OCI-LY1 (cell line): ENCODE measurements around the gene FANCD2.

ENCODE experiments used
- H2AFZ ChIP-seq: fragments of 200-600 bp; sonication (generic), shearing (Covaris generic); 2 replicates; pipeline ENCODE4 v1.6.0; 2014; ENCODE audit warnings: antibody characterized with exemption, mild to moderate bottlenecking, low read length
- H3F3A ChIP-seq: fragments of 200-600 bp; sonication (generic), shearing (Covaris generic); 2 replicates; pipeline ENCODE4 v1.6.0; 2014; ENCODE audit warnings: mild to moderate bottlenecking, antibody characterized with exemption, low read length, moderate library complexity; ENCODE audit not compliant: insufficient read depth
- H3K27ac ChIP-seq: fragments of 200-600 bp; sonication (generic); 2 replicates; pipeline ENCODE4 v1.5.1; 2014; ENCODE audit warnings: low read length, mixed run types, mild to moderate bottlenecking, low read depth; ENCODE audit not compliant: poor library complexity, severe bottlenecking
- H3K27me3 ChIP-seq: fragments of 200-600 bp; sonication (generic); 2 replicates; pipeline ENCODE4 v1.6.0; 2014; ENCODE audit warnings: antibody characterized with exemption, mild to moderate bottlenecking, low read length, moderate library complexity; ENCODE audit not compliant: insufficient read depth
- H3K36me3 ChIP-seq: fragments of 200-600 bp; sonication (generic); 2 replicates; pipeline ENCODE4 v1.6.1; 2014; ENCODE audit warnings: mild to moderate bottlenecking, antibody characterized with exemption, low read length, moderate library complexity, mixed read lengths; ENCODE audit not compliant: insufficient read depth
- H3K4me1 ChIP-seq: fragments of 200-600 bp; sonication (generic); 2 replicates; pipeline ENCODE4 v1.5.1; 2014; ENCODE audit warnings: mild to moderate bottlenecking, low read length, moderate library complexity; ENCODE audit not compliant: insufficient read depth, severe bottlenecking
- H3K4me2 ChIP-seq: fragments of 200-600 bp; sonication (generic), shearing (Covaris generic); 2 replicates; pipeline ENCODE4 v1.6.1; 2014; ENCODE audit warnings: low read length
- H3K4me3 ChIP-seq: fragments of 200-600 bp; sonication (generic); 2 replicates; pipeline ENCODE4 v1.5.1; 2014; ENCODE audit warnings: low read length, low read depth, mild to moderate bottlenecking, mixed read lengths; ENCODE audit not compliant: poor library complexity, severe bottlenecking
- H3K79me2 ChIP-seq: fragments of 200-600 bp; shearing (Covaris generic); 2 replicates; pipeline ENCODE4 v1.6.1; 2016; ENCODE audit warnings: mixed run types, low read length, mixed read lengths; ENCODE audit not compliant: insufficient read depth
- H3K9ac ChIP-seq: fragments of 200-600 bp; sonication (generic), shearing (Covaris generic); 2 replicates; pipeline ENCODE4 v1.6.1; 2014; ENCODE audit warnings: mild to moderate bottlenecking, low read length, mixed read lengths
- H3K9me2 ChIP-seq: fragments of 200-600 bp; sonication (generic), shearing (Covaris generic); 2 replicates; pipeline ENCODE4 v1.6.1; 2014; ENCODE audit warnings: low read depth, mild to moderate bottlenecking, low read length, mixed read lengths
- H3K9me3 ChIP-seq: fragments of 200-600 bp; shearing (Covaris generic); 2 replicates; pipeline ENCODE4 v1.6.1; 2014; ENCODE audit warnings: low read length, mixed read lengths
- H4K20me1 ChIP-seq: fragments of 200-600 bp; sonication (generic), shearing (Covaris generic); 2 replicates; pipeline ENCODE4 v1.6.0; 2016; ENCODE audit warnings: mild to moderate bottlenecking, low read length; ENCODE audit not compliant: insufficient read depth
- CTCF ChIP-seq: fragments of 200-600 bp; sonication (generic), shearing (Covaris generic); IDR thresholded peaks from 2 replicates; pipeline ENCODE4 v1.5.1; 2017; ENCODE audit warnings: mild to moderate bottlenecking, antibody characterized with exemption, low read length, moderate library complexity, mixed read lengths
- EZH2 ChIP-seq: fragments of 200-600 bp; sonication (generic), shearing (Covaris generic); IDR thresholded peaks from 2 replicates; pipeline ENCODE4 v1.8.0; 2017; ENCODE audit warnings: borderline replicate concordance, mixed run types, mild to moderate bottlenecking, antibody characterized with exemption, low read length, moderate library complexity, mixed read lengths

FANCD2 gene

GRCh38 chr3:10150987-10151386 lies 124.8 kb downstream of the FANCD2 start:
- Histone ChIP-seq H3K79me2 (peaks cover 13% of the 10 kb centered on the region; the same call in 1 of the 2 replicates), H3K4me1 (peaks cover 5% of the 10 kb centered on the region), H2AFZ (no peak overlapping the region), H3K27me3 (no peaks in the 10 kb centered on the region), H3F3A (no peaks in the 10 kb centered on the region), H3K27ac (no peak overlapping the region), H3K9me2 (no peaks in the 10 kb centered on the region), H3K4me3 (no peak overlapping the region), H3K36me3 (peaks cover 72% of the 10 kb centered on the region), H3K4me2 (no peak overlapping the region), H3K9me3 (no peaks in the 10 kb centered on the region), H3K9ac (no peak overlapping the region), H4K20me1 (no peaks in the 10 kb centered on the region)
- TF ChIP-seq CTCF (no peak), EZH2 (no peak)
